Central memory CD8-positive, alpha-beta T cell (primary cell): Measurements from ENCODE around the gene BMI1.
"Not testable (repeated sequence)": the region's sequence is repeated elsewhere in the genome, so short reads cannot be mapped to it uniquely, and the experiment has no call there.

Source experiments
- ATAC-seq: fragments of 150-1000 bp; cut with Tn5 transposase; replicated peaks from 2 replicates; pipeline ENCODE4 v1.10.0; 2022; ENCODE audit warnings: mild to moderate bottlenecking, moderate FRiP score, moderate number of reproducible peaks; ENCODE audit not compliant: poor library complexity, severe bottlenecking; ENCODE audit errors: extremely low read depth
- DNase-seq, 2 donors: peaks; one replicate each; pipeline ENCODE4 v3.0.0; 2021; ENCODE audit warnings: low spot score in 2 of 2
- H3K27ac Mint-ChIP-seq: one replicate; pipeline ENCODE4 v1.8.0; 2022; ENCODE audit warnings: low read depth, mild to moderate bottlenecking, moderate library complexity, mixed read lengths
- H3K27me3 Mint-ChIP-seq: one replicate; pipeline ENCODE4 v1.8.0; 2022; ENCODE audit warnings: mixed read lengths
- H3K36me3 Mint-ChIP-seq: one replicate; pipeline ENCODE4 v1.8.0; 2022; ENCODE audit warnings: mild to moderate bottlenecking, moderate library complexity, mixed read lengths; ENCODE audit not compliant: insufficient read depth
- H3K4me1 Mint-ChIP-seq: one replicate; pipeline ENCODE4 v1.8.0; 2022; ENCODE audit warnings: mixed read lengths
- H3K4me3 Mint-ChIP-seq: one replicate; pipeline ENCODE4 v1.8.0; 2022; ENCODE audit warnings: mild to moderate bottlenecking, moderate library complexity, mixed read lengths
- H3K9me3 Mint-ChIP-seq: one replicate; pipeline ENCODE4 v1.8.0; 2022; ENCODE audit warnings: mixed read lengths

Gene BMI1

GRCh38 chr10:22320591-22321155 lies at the start of gene BMI1:
Gene BMI1, plus strand, starts transcription at chr10:22321099. Its CDS starts 5,351 bp downstream, at chr10:22326450.
- no peak for DNase-seq
- Mint-ChIP-seq H3K9me3 (no peaks in the 10 kb centered on the region), H3K36me3 (peaks cover 26% of the 10 kb centered on the region), H3K27ac (peak within 1 kb of the TSS; percentile 86), H3K4me3 (peak within 1 kb of the TSS; percentile 86), H3K4me1 (peaks cover 47% of the 10 kb centered on the region), H3K27me3 (no peaks in the 10 kb centered on the region)
- peak; percentile 24 for ATAC-seq

DNA sequence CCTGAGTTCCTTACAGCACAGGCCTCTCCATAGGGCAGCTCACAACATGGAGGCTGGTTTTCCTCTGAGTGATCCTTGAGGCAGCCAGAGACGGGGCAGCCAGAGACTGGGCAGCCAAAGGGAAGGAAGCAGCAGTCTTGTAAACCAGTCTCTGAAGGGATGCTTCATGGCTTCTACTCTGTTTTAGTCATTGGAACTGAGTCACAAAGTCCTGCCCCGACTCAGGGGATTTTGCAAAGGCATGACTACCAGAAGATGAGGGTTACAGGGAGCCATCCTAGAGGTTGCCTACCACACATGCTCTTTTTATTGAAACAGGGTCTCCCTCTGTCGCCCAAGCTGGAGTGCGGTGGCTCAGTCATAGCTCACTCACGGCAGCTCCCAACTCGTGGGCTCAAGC lies 49.1 kb upstream of the BMI1 start:
- Mint-ChIP-seq H3K27me3 (peaks cover 25% of the 10 kb centered on the region), H3K4me3 (no peak overlapping the region), H3K4me1 (no peaks in the 10 kb centered on the region), H3K36me3 (peaks cover 2% of the 10 kb centered on the region), H3K9me3 (no peaks in the 10 kb centered on the region), H3K27ac (no peak overlapping the region)
- ATAC-seq (no peak), DNase-seq (no peak)

- Mint-ChIP-seq H3K27me3 (peaks cover 18% of the 10 kb centered on the region), H3K4me3 (no peak overlapping the region), H3K9me3 (no peaks in the 10 kb centered on the region), H3K4me1 (no peaks in the 10 kb centered on the region), H3K36me3 (no peaks in the 10 kb centered on the region), H3K27ac (no peak overlapping the region)
- ATAC-seq (no peak), DNase-seq (no peak)
These were observed 42.5 kb upstream of the BMI1 start for GRCh38 chr10:22278441-22278782.

DNA sequence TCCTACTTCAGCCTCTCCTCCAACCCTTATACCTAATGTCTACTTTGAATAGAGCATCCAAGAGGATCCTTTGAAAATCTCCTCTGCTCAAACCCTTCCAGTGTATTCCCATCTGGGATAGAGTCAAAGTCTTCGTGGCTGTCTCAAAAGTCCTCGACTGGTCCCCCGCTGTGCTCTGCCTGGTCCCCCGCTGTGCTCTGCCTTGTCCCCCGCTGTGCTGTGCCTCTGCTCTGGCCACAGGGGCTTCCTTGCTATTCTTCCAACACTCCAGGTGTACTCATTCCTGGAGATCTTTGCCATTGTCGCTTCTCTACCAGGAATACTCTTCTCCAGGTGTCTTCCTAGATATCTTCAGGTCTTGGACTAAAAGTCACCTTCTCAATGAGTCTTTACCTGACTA lies 40.8 kb upstream of the BMI1 start:
- Mint-ChIP-seq H3K9me3 (no peaks in the 10 kb centered on the region), H3K36me3 (no peaks in the 10 kb centered on the region), H3K27ac (no peak overlapping the region), H3K4me1 (no peaks in the 10 kb centered on the region), H3K4me3 (no peak overlapping the region), H3K27me3 (peaks cover 23% of the 10 kb centered on the region)
- ATAC-seq (no peak), DNase-seq (no peak)

- H3K27me3 Mint-ChIP-seq = peaks cover 24% of the 10 kb centered on the region
- H3K4me1 Mint-ChIP-seq = no peaks in the 10 kb centered on the region
- no peak overlapping the region for H3K27ac Mint-ChIP-seq
- no peak overlapping the region for H3K4me3 Mint-ChIP-seq
- ATAC-seq = no peak
- no peaks in the 10 kb centered on the region for H3K9me3 Mint-ChIP-seq
- no peak for DNase-seq
- H3K36me3 Mint-ChIP-seq = no peaks in the 10 kb centered on the region
These were observed 35.8 kb upstream of the BMI1 start for GRCh38 chr10:22285130-22285529.

GRCh38 chr10:22293747-22294404 lies 27.0 kb upstream of the BMI1 start:
- ATAC-seq (no peak), DNase-seq (no peak)
- H3K27ac Mint-ChIP-seq = no peak overlapping the region
- no peaks in the 10 kb centered on the region for H3K9me3 Mint-ChIP-seq
- no peak overlapping the region for H3K4me3 Mint-ChIP-seq
- H3K27me3 Mint-ChIP-seq = peaks cover 75% of the 10 kb centered on the region
- H3K36me3 Mint-ChIP-seq = no peaks in the 10 kb centered on the region
- no peaks in the 10 kb centered on the region for H3K4me1 Mint-ChIP-seq

DNA sequence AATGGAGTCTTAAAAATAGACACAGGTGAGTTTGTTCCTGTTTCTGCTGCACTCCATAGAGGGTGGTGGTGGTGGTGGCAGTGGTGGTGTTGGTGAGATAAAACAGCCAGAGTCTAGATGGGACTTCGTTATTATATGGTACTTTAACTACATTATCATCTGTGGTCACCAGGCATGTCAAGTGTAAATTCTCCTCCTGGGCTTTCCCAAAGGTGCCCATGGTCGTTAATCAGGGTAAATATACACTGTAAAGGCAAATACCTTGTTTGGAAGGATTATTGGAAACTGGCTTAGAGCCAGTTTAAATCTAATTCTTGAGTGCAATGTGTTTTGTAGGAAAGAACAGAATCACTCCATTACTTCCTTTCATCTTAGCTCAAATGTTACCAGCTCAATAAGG lies 26.2 kb upstream of the BMI1 start:
- peaks cover 70% of the 10 kb centered on the region for H3K27me3 Mint-ChIP-seq
- H3K9me3 Mint-ChIP-seq = no peaks in the 10 kb centered on the region
- H3K4me3 Mint-ChIP-seq = no peak overlapping the region
- no peaks in the 10 kb centered on the region for H3K4me1 Mint-ChIP-seq
- H3K36me3 Mint-ChIP-seq = no peaks in the 10 kb centered on the region
- DNase-seq (no peak), ATAC-seq (no peak)
- no peak overlapping the region for H3K27ac Mint-ChIP-seq

- ATAC-seq = no peak
- H3K36me3 Mint-ChIP-seq = no peaks in the 10 kb centered on the region
- no peak for DNase-seq
- no peak overlapping the region for H3K4me3 Mint-ChIP-seq
- H3K27ac Mint-ChIP-seq = no peak overlapping the region
- no peaks in the 10 kb centered on the region for H3K9me3 Mint-ChIP-seq
- no peaks in the 10 kb centered on the region for H3K4me1 Mint-ChIP-seq
- H3K27me3 Mint-ChIP-seq = peaks cover 49% of the 10 kb centered on the region
These were observed 19.7 kb upstream of the BMI1 start for GRCh38 chr10:22301193-22301592.

DNA sequence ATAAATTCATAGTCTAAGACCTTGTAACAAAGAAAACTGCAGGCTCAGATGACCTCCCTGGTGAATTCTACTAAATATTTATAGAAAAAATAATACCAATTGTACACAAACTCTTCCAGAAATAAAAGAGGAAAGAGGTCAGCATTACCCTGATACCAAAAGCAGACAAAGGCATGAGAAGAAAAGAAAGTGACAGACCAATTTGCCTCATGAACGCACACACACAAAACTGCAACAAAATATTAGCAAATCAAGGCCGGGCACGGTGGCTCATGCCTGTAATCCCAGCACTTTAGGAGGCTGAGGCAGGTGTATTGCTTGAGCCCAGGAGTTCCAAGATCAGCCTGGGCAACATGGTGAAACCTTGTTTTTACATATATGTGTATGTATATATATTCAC lies 17.4 kb upstream of the BMI1 start:
- H3K4me1 Mint-ChIP-seq = no peaks in the 10 kb centered on the region
- no peaks in the 10 kb centered on the region for H3K9me3 Mint-ChIP-seq
- peaks cover 38% of the 10 kb centered on the region for H3K27me3 Mint-ChIP-seq
- no peak overlapping the region for H3K4me3 Mint-ChIP-seq
- ATAC-seq (no peak), DNase-seq (no peak)
- no peak overlapping the region for H3K27ac Mint-ChIP-seq
- no peaks in the 10 kb centered on the region for H3K36me3 Mint-ChIP-seq

- Mint-ChIP-seq H3K27me3 (peaks cover 36% of the 10 kb centered on the region), H3K27ac (no peak overlapping the region), H3K4me1 (no peaks in the 10 kb centered on the region), H3K9me3 (no peaks in the 10 kb centered on the region), H3K4me3 (no peak overlapping the region), H3K36me3 (no peaks in the 10 kb centered on the region)
- DNase-seq = no peak
- ATAC-seq = no peak
These were observed 15.2 kb upstream of the BMI1 start for GRCh38 chr10:22305721-22306120.

- Mint-ChIP-seq H3K27ac (no peak overlapping the region), H3K27me3 (peaks cover 43% of the 10 kb centered on the region), H3K36me3 (no peaks in the 10 kb centered on the region), H3K9me3 (no peaks in the 10 kb centered on the region), H3K4me1 (no peaks in the 10 kb centered on the region), H3K4me3 (no peak overlapping the region)
- DNase-seq = no peak
- no peak for ATAC-seq
These were observed 12.5 kb upstream of the BMI1 start for GRCh38 chr10:22308390-22308789.

DNA sequence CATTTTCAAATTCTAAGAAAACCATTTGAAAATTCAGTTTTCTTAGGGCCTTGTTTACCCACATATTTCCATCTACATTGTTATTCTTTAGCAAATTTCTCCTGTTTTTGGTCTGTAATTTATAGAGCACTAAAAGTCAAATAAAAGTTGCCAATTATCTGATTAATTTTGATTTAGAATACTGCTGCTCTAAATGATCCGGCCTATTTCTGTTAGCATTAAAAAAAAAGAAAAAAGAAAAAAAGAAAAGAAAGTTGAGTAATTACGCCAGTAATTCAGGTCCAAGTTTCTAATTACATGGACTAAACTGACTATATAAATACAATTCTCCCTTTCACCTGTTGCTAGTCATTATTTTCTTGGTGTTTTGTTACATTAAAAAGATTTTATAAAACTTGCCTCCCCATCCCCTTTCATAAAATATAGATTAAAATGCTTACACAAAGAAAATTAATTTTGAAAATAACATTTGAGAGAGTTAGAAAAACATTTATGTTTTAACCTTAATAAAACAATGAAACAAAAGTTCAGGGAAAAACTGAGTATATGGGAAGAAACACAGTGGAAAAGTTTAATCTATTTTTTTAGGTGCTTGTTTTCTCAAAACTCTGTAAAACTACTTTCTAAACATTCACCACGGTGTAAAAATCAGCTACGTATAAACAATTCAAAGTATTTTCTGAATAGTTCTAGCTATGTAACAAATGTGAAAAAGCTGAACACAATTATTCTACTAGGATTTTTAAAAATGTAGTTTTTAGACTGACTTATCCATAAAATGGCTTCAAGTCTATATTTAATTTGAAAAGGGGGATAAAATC lies 11.5 kb upstream of the BMI1 start:
- Mint-ChIP-seq H3K27ac (no peak overlapping the region), H3K4me3 (no peak overlapping the region)

DNA sequence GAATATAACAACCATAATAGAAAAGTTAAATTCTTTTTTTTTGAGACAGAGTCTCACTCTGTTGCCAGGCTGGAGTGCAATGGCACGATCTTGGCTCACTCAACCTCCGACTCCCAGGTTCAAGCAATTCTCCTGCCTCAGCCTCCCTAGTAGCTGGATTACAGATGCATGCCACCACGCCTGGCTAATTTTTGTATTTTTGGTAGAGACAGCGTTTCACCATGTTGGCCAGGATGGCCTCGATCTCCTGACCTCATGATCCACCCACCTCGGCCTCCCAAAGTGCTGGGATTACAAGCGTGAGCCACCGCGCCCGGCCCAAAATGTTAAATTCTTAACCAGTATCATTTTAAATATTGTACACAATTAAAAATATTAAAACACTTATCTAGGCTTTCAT lies 10.9 kb upstream of the BMI1 start:
- ATAC-seq, H3K27ac Mint-ChIP-seq, H3K9me3 Mint-ChIP-seq, H3K4me3 Mint-ChIP-seq, H3K36me3 Mint-ChIP-seq, DNase-seq, H3K4me1 Mint-ChIP-seq: not testable (repeated sequence)
- peaks cover 32% of the 10 kb centered on the region for H3K27me3 Mint-ChIP-seq

More for the DNA sequence above, 11.5 kb upstream of the BMI1 start:
- ATAC-seq = no peak
- Mint-ChIP-seq H3K36me3 (no peaks in the 10 kb centered on the region), H3K9me3 (no peaks in the 10 kb centered on the region), H3K27me3 (peaks cover 38% of the 10 kb centered on the region), H3K4me1 (no peaks in the 10 kb centered on the region)
- no peak for DNase-seq
